OCI-LY1 (cell line): Measurements from ENCODE around the gene ANO2.
"Not testable (repeated sequence)": the region's sequence is repeated elsewhere in the genome, so short reads cannot be mapped to it uniquely, and the experiment has no call there.

Source experiments
- H2AFZ ChIP-seq: fragments of 200-600 bp; sonication (generic), shearing (Covaris generic); 2 replicates; pipeline ENCODE4 v1.6.0; 2014; ENCODE audit warnings: antibody characterized with exemption, mild to moderate bottlenecking, low read length
- H3F3A ChIP-seq: fragments of 200-600 bp; sonication (generic), shearing (Covaris generic); 2 replicates; pipeline ENCODE4 v1.6.0; 2014; ENCODE audit warnings: mild to moderate bottlenecking, antibody characterized with exemption, low read length, moderate library complexity; ENCODE audit not compliant: insufficient read depth
- H3K27ac ChIP-seq: fragments of 200-600 bp; sonication (generic); 2 replicates; pipeline ENCODE4 v1.5.1; 2014; ENCODE audit warnings: low read length, mixed run types, mild to moderate bottlenecking, low read depth; ENCODE audit not compliant: poor library complexity, severe bottlenecking
- H3K27me3 ChIP-seq: fragments of 200-600 bp; sonication (generic); 2 replicates; pipeline ENCODE4 v1.6.0; 2014; ENCODE audit warnings: antibody characterized with exemption, mild to moderate bottlenecking, low read length, moderate library complexity; ENCODE audit not compliant: insufficient read depth
- H3K36me3 ChIP-seq: fragments of 200-600 bp; sonication (generic); 2 replicates; pipeline ENCODE4 v1.6.1; 2014; ENCODE audit warnings: mild to moderate bottlenecking, antibody characterized with exemption, low read length, moderate library complexity, mixed read lengths; ENCODE audit not compliant: insufficient read depth
- H3K4me1 ChIP-seq: fragments of 200-600 bp; sonication (generic); 2 replicates; pipeline ENCODE4 v1.5.1; 2014; ENCODE audit warnings: mild to moderate bottlenecking, low read length, moderate library complexity; ENCODE audit not compliant: insufficient read depth, severe bottlenecking
- H3K4me2 ChIP-seq: fragments of 200-600 bp; sonication (generic), shearing (Covaris generic); 2 replicates; pipeline ENCODE4 v1.6.1; 2014; ENCODE audit warnings: low read length
- H3K4me3 ChIP-seq: fragments of 200-600 bp; sonication (generic); 2 replicates; pipeline ENCODE4 v1.5.1; 2014; ENCODE audit warnings: low read length, low read depth, mild to moderate bottlenecking, mixed read lengths; ENCODE audit not compliant: poor library complexity, severe bottlenecking
- H3K79me2 ChIP-seq: fragments of 200-600 bp; shearing (Covaris generic); 2 replicates; pipeline ENCODE4 v1.6.1; 2016; ENCODE audit warnings: mixed run types, low read length, mixed read lengths; ENCODE audit not compliant: insufficient read depth
- H3K9ac ChIP-seq: fragments of 200-600 bp; sonication (generic), shearing (Covaris generic); 2 replicates; pipeline ENCODE4 v1.6.1; 2014; ENCODE audit warnings: mild to moderate bottlenecking, low read length, mixed read lengths
- H3K9me2 ChIP-seq: fragments of 200-600 bp; sonication (generic), shearing (Covaris generic); 2 replicates; pipeline ENCODE4 v1.6.1; 2014; ENCODE audit warnings: low read depth, mild to moderate bottlenecking, low read length, mixed read lengths
- H3K9me3 ChIP-seq: fragments of 200-600 bp; shearing (Covaris generic); 2 replicates; pipeline ENCODE4 v1.6.1; 2014; ENCODE audit warnings: low read length, mixed read lengths
- H4K20me1 ChIP-seq: fragments of 200-600 bp; sonication (generic), shearing (Covaris generic); 2 replicates; pipeline ENCODE4 v1.6.0; 2016; ENCODE audit warnings: mild to moderate bottlenecking, low read length; ENCODE audit not compliant: insufficient read depth
- EZH2 ChIP-seq: fragments of 200-600 bp; sonication (generic), shearing (Covaris generic); IDR thresholded peaks from 2 replicates; pipeline ENCODE4 v1.8.0; 2017; ENCODE audit warnings: borderline replicate concordance, mixed run types, mild to moderate bottlenecking, antibody characterized with exemption, low read length, moderate library complexity, mixed read lengths
- TF ChIP-seq, protein P1 (sequence below): fragments of 200-600 bp; sonication (generic), shearing (Covaris generic); IDR thresholded peaks from 2 replicates; pipeline ENCODE4 v1.5.1; 2017; ENCODE audit warnings: mild to moderate bottlenecking, antibody characterized with exemption, low read length, moderate library complexity, mixed read lengths

The ANO2 gene

GRCh38 chr12:5660238-5660637 is 284.8 kb downstream of the ANO2 start:
- H3F3A ChIP-seq = no peaks in the 10 kb centered on the region
- no peak overlapping the region for H3K9ac ChIP-seq
- H3K4me1 ChIP-seq = no peaks in the 10 kb centered on the region
- H3K27me3 ChIP-seq = no peaks in the 10 kb centered on the region
- no peaks in the 10 kb centered on the region for H3K9me2 ChIP-seq
- no peak overlapping the region for H3K27ac ChIP-seq
- no peak overlapping the region for H2AFZ ChIP-seq
- no peaks in the 10 kb centered on the region for H3K36me3 ChIP-seq
- H4K20me1 ChIP-seq = no peaks in the 10 kb centered on the region
- TF ChIP-seq, protein P1, sequence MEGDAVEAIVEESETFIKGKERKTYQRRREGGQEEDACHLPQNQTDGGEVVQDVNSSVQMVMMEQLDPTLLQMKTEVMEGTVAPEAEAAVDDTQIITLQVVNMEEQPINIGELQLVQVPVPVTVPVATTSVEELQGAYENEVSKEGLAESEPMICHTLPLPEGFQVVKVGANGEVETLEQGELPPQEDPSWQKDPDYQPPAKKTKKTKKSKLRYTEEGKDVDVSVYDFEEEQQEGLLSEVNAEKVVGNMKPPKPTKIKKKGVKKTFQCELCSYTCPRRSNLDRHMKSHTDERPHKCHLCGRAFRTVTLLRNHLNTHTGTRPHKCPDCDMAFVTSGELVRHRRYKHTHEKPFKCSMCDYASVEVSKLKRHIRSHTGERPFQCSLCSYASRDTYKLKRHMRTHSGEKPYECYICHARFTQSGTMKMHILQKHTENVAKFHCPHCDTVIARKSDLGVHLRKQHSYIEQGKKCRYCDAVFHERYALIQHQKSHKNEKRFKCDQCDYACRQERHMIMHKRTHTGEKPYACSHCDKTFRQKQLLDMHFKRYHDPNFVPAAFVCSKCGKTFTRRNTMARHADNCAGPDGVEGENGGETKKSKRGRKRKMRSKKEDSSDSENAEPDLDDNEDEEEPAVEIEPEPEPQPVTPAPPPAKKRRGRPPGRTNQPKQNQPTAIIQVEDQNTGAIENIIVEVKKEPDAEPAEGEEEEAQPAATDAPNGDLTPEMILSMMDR = no peak
- no peak for TF ChIP-seq EZH2
- no peaks in the 10 kb centered on the region for H3K9me3 ChIP-seq
- H3K79me2 ChIP-seq = no peaks in the 10 kb centered on the region
- H3K4me2 ChIP-seq = no peak overlapping the region
- no peak overlapping the region for H3K4me3 ChIP-seq

DNA sequence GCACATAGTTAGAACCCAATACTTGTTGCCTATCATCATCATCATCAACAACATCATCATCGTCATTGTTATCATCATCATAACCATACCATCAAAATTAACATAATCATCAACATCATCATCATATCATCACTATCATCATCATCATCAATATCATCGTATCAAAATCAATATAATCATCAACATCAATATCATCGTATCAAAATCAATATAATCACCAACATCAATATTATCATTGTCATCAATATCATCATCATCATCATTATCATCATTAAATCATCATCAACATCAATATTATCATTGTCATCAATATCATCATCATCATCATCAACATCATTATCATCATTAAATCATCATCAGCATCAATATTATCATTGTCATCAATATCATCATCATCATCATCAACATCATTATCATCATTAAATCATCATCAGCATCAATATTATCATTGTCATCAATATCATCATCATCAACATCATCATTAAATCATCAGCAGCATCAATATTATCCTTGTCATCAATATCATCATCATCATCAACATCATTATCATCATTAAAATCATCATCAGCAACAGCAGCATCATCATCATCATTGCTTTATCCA is 286.6 kb downstream of the ANO2 start:
- not testable (repeated sequence) for H3K79me2 ChIP-seq, H3K9me3 ChIP-seq, H4K20me1 ChIP-seq, H3K27me3 ChIP-seq, H3K4me3 ChIP-seq, H2AFZ ChIP-seq, H3F3A ChIP-seq, H3K36me3 ChIP-seq, H3K27ac ChIP-seq, H3K9ac ChIP-seq, H3K4me2 ChIP-seq, H3K4me1 ChIP-seq, H3K9me2 ChIP-seq

GRCh38 chr12:5656836-5657235 is 288.2 kb downstream of the ANO2 start:
- H3K9ac ChIP-seq = no peak overlapping the region
- no peak overlapping the region for H3K4me2 ChIP-seq
- H3F3A ChIP-seq = no peaks in the 10 kb centered on the region
- no peak overlapping the region for H2AFZ ChIP-seq
- H3K36me3 ChIP-seq = no peaks in the 10 kb centered on the region
- no peaks in the 10 kb centered on the region for H3K27me3 ChIP-seq
- no peaks in the 10 kb centered on the region for H3K9me3 ChIP-seq
- no peak for TF ChIP-seq EZH2
- TF ChIP-seq, protein P1 = no peak
- no peak overlapping the region for H3K4me3 ChIP-seq
- no peaks in the 10 kb centered on the region for H3K79me2 ChIP-seq
- H3K4me1 ChIP-seq = no peaks in the 10 kb centered on the region
- H4K20me1 ChIP-seq = no peaks in the 10 kb centered on the region
- H3K9me2 ChIP-seq = no peaks in the 10 kb centered on the region
- no peak overlapping the region for H3K27ac ChIP-seq

DNA sequence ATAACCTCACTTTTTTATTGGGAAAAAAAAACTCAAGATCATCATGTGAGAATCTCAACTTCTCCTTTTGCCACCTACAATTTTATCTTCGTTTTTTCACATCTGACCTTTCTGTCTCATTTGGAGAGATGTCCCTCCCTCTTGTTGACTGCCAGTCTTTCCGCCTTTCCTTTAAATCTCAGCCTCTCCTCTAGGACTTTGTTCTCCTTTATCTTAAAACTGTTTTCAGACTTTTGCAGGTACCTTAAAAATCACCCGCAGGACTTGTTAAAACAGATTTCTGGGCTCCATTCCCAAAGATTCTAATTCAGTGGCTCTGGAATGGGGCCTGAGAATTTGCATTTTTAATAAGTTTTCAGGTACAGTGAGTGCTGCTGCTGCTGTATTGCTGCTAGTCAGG is 289.9 kb downstream of the ANO2 start:
- Histone ChIP-seq H3K27ac (no peak overlapping the region), H4K20me1 (no peaks in the 10 kb centered on the region), H3K9ac (no peak overlapping the region), H3K9me2 (no peaks in the 10 kb centered on the region), H3K36me3 (no peaks in the 10 kb centered on the region), H3K4me3 (no peak overlapping the region), H3K9me3 (no peaks in the 10 kb centered on the region), H3F3A (no peaks in the 10 kb centered on the region), H3K27me3 (no peaks in the 10 kb centered on the region), H3K79me2 (no peaks in the 10 kb centered on the region), H3K4me2 (no peak overlapping the region), H3K4me1 (no peaks in the 10 kb centered on the region), H2AFZ (no peak overlapping the region)
- TF ChIP-seq, protein P1 = no peak
- no peak for TF ChIP-seq EZH2
